HFFc6 (cell line): ENCODE data around the gene KIF12. TPM values are rescaled to one million over a fixed set of nuclear protein-coding genes. Genes with fewer than 3 reads are reported as not detected.

Experiments
- DNase-seq: peaks from one replicate; pipeline ENCODE4 v3.0.0-alpha.2; 2018
- H3K27ac Mint-ChIP-seq: 2 replicates; pipeline ENCODE4 v1.8.0; 2020; ENCODE audit warnings: mild to moderate bottlenecking, mixed read lengths
- H3K27me3 Mint-ChIP-seq: 2 replicates; pipeline ENCODE4 v1.8.0; 2021; ENCODE audit warnings: mild to moderate bottlenecking, moderate library complexity, mixed read lengths; ENCODE audit not compliant: insufficient read depth
- H3K36me3 Mint-ChIP-seq: 2 replicates; pipeline ENCODE4 v1.8.0; 2021; ENCODE audit warnings: low read depth, mixed read lengths
- H3K4me1 Mint-ChIP-seq: 2 replicates; pipeline ENCODE4 v1.8.0; 2020; ENCODE audit warnings: low read depth, mixed read lengths
- H3K4me3 Mint-ChIP-seq: 2 replicates; pipeline ENCODE4 v1.8.0; 2020; ENCODE audit warnings: mild to moderate bottlenecking, moderate library complexity, mixed read lengths
- H3K9me3 Mint-ChIP-seq: 2 replicates; pipeline ENCODE4 v1.8.0; 2020; ENCODE audit warnings: mild to moderate bottlenecking, mixed read lengths
- total RNA-seq, 6 experiments: library from RNA; stranded (reverse); fragmentation: NEBNext Ultra II Directional; extraction: Animal tissue kit (Norgen Biotek cat#: 25700); gene quantifications; 2 replicates in 1 of 6; 3 replicates in 5 of 6; pipeline ENCODE4 v1.2.3, GENCODE V29; 2021
- TF ChIP-seq, protein P1 (sequence below): fragments of 200-600 bp; sonication (generic); IDR thresholded peaks from 2 replicates; pipeline ENCODE4 v1.5.0; 2021; ENCODE audit warnings: antibody characterized with exemption, mild to moderate bottlenecking

The KIF12 gene
- total RNA-seq, 6 experiments from 2014 or later, result not detected

DNA sequence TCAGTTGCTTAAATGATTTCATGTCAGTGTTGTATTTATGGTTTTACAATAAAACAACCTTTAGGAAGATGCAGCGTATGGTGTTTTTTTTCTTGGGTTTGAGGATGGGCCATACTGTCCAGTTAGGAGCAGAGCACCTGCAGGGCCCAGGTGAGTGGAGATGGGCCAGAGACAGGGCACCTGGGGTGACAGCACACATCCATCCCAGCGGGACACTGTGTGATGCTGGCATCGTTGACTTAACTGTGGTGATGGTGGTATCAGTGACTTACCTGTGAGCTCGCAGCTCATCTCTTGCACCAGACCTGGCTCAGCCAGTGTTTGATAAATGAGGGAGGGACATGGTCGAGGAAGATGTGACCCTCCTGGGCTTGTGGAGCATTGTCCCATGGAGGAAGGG is 42.6 kb downstream of the KIF12 start:
- H3K9me3 Mint-ChIP-seq, result no peaks in the 10 kb centered on the region
- no peak overlapping the region for H3K27ac Mint-ChIP-seq
- H3K4me3 Mint-ChIP-seq, result no peak overlapping the region
- peaks cover 2% of the 10 kb centered on the region; the same call in 1 of the 2 replicates for H3K27me3 Mint-ChIP-seq
- no peaks in the 10 kb centered on the region for H3K4me1 Mint-ChIP-seq
- peaks cover 8% of the 10 kb centered on the region; the same call in 1 of the 2 replicates for H3K36me3 Mint-ChIP-seq
- TF ChIP-seq, protein P1, sequence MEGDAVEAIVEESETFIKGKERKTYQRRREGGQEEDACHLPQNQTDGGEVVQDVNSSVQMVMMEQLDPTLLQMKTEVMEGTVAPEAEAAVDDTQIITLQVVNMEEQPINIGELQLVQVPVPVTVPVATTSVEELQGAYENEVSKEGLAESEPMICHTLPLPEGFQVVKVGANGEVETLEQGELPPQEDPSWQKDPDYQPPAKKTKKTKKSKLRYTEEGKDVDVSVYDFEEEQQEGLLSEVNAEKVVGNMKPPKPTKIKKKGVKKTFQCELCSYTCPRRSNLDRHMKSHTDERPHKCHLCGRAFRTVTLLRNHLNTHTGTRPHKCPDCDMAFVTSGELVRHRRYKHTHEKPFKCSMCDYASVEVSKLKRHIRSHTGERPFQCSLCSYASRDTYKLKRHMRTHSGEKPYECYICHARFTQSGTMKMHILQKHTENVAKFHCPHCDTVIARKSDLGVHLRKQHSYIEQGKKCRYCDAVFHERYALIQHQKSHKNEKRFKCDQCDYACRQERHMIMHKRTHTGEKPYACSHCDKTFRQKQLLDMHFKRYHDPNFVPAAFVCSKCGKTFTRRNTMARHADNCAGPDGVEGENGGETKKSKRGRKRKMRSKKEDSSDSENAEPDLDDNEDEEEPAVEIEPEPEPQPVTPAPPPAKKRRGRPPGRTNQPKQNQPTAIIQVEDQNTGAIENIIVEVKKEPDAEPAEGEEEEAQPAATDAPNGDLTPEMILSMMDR, result no peak
- DNase-seq, result no peak

GRCh38 chr9:114055894-114056293 is 43.2 kb downstream of the KIF12 start:
- Mint-ChIP-seq H3K4me1 (no peaks in the 10 kb centered on the region), H3K36me3 (peaks cover 8% of the 10 kb centered on the region; the same call in 1 of the 2 replicates), H3K4me3 (no peak overlapping the region), H3K27ac (no peak overlapping the region), H3K27me3 (no peaks in the 10 kb centered on the region; the same call in 1 of the 2 replicates), H3K9me3 (no peaks in the 10 kb centered on the region)
- TF ChIP-seq, protein P1, result no peak
- DNase-seq, result no peak

GRCh38 chr9:114055061-114055460 is 44.0 kb downstream of the KIF12 start:
- Mint-ChIP-seq H3K36me3 (peaks cover 8% of the 10 kb centered on the region; the same call in 1 of the 2 replicates), H3K9me3 (no peaks in the 10 kb centered on the region), H3K27me3 (no peaks in the 10 kb centered on the region; the same call in 1 of the 2 replicates), H3K4me1 (no peaks in the 10 kb centered on the region), H3K4me3 (no peak overlapping the region), H3K27ac (no peak overlapping the region)
- TF ChIP-seq, protein P1, result no peak
- DNase-seq, result no peak

- no peak for DNase-seq
- TF ChIP-seq, protein P1, result no peak
- H3K4me3 Mint-ChIP-seq, result no peak overlapping the region
- H3K4me1 Mint-ChIP-seq, result no peaks in the 10 kb centered on the region
- H3K9me3 Mint-ChIP-seq, result no peaks in the 10 kb centered on the region
- no peaks in the 10 kb centered on the region; the same call in 1 of the 2 replicates for H3K27me3 Mint-ChIP-seq
- peaks cover 8% of the 10 kb centered on the region; the same call in 1 of the 2 replicates for H3K36me3 Mint-ChIP-seq
- H3K27ac Mint-ChIP-seq, result no peak overlapping the region
Measured at GRCh38 chr9:114054191-114054690, 44.9 kb downstream of the KIF12 start.

DNA sequence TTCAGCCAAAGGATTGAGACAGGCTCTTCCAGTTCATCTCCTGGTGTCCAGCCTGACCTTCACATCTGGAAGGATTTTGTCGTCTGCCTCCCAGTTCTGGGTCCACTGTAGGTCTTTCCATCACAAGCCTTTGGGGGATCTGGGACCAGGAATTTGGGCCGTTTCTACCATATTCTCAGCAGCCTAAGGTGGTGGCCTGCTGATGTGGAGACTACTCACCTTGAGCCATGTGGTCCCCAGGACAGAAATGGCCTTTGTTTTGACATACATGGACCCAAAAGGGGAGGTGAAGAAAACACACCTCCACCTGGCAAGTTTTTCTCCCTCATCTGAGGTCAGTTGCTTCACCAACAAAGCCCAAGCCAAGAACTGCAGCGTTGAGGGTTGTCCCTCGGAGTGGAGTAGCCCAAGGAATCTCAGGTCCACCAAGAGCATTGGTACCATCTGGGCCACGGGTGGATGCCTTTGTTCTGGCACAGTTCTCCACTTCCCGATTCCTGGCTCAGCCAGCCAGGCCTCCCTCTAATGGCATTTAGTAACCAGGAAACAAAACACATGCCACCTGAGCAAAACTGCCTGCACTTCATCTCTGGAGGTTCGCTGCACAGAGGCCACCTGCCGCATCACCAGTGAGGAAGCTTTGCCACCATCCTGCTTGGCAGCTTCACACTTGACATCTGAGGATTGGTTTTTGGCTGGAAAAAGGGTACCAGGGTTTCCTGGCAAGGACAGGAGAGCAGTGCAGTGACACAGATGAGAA is 45.7 kb downstream of the KIF12 start:
- Mint-ChIP-seq H3K4me3 (no peak overlapping the region), H3K4me1 (no peaks in the 10 kb centered on the region), H3K27ac (no peak overlapping the region), H3K36me3 (peaks cover 11% of the 10 kb centered on the region; the same call in 1 of the 2 replicates), H3K27me3 (no peaks in the 10 kb centered on the region; the same call in 1 of the 2 replicates), H3K9me3 (no peaks in the 10 kb centered on the region)
- TF ChIP-seq, protein P1, result no peak
- DNase-seq, result no peak
